Activated T-cell treated with anti-CD3 and anti-CD28 coated beads, Interleukin-2, amount 50 U/mL, for 48 hours (primary cell): ENCODE data around the gene CD274.
"Not testable (repeated sequence)": the region's sequence is repeated elsewhere in the genome, so short reads cannot be mapped to it uniquely, and the experiment has no call there.

ENCODE experiments used
- DNase-seq, 2 experiments: peaks; one replicate each; pipeline ENCODE4 v3.0.0-alpha.2; 2020

Gene CD274

GRCh38 chr9:5450359-5451091 lies at the start of gene CD274:
TSS of gene CD274 (plus strand) at chr9:5450542. CDS start at chr9:5456114, 5,572 bp downstream.
- DNase-seq, result peak; percentile 88 to 91

GRCh38 chr9:5402217-5402616 lies 48.1 kb upstream of the CD274 start:
- no peak for DNase-seq

GRCh38 chr9:5408596-5408995 lies 41.7 kb upstream of the CD274 start:
- DNase-seq, result no peak

GRCh38 chr9:5416953-5417352 lies 33.4 kb upstream of the CD274 start:
- DNase-seq, result no peak

- DNase-seq, result no peak
These were observed 31.9 kb upstream of the CD274 start for GRCh38 chr9:5418481-5418880.

- DNase-seq, result no peak
These were observed 30.4 kb upstream of the CD274 start for GRCh38 chr9:5419987-5420386.

- DNase-seq, result no peak
These were observed 29.2 kb upstream of the CD274 start for GRCh38 chr9:5421163-5421562.

- no peak for DNase-seq
These were observed 28.1 kb upstream of the CD274 start for GRCh38 chr9:5422276-5422675.

GRCh38 chr9:5425006-5425628 lies 25.2 kb upstream of the CD274 start:
- no peak for DNase-seq

GRCh38 chr9:5427005-5427404 lies 23.3 kb upstream of the CD274 start:
- no peak for DNase-seq

GRCh38 chr9:5428172-5428571 lies 22.2 kb upstream of the CD274 start:
- no peak for DNase-seq

GRCh38 chr9:5428794-5429528 lies 21.4 kb upstream of the CD274 start:
- DNase-seq, result no peak

- no peak for DNase-seq
These were observed 20.3 kb upstream of the CD274 start for GRCh38 chr9:5429873-5430564.

GRCh38 chr9:5430912-5431311 lies 19.4 kb upstream of the CD274 start:
- no peak for DNase-seq

- DNase-seq, result not testable (repeated sequence)
These were observed 17.5 kb upstream of the CD274 start for GRCh38 chr9:5432890-5433289.

GRCh38 chr9:5433328-5433727 lies 17.0 kb upstream of the CD274 start:
- not testable (repeated sequence) for DNase-seq

- not testable (repeated sequence) for DNase-seq
These were observed 16.2 kb upstream of the CD274 start for GRCh38 chr9:5433841-5434810.

GRCh38 chr9:5435912-5436311 lies 14.4 kb upstream of the CD274 start:
- DNase-seq, result no peak

- DNase-seq, result no peak
These were observed 13.9 kb upstream of the CD274 start for GRCh38 chr9:5436441-5436840.

- DNase-seq, result peak; percentile 89 to 92
These were observed 12.8 kb upstream of the CD274 start, which contains the start of gene PLGRKT for GRCh38 chr9:5437254-5438216. TSS of gene PLGRKT (minus strand) at chr9:5437925. CDS start at chr9:5431977, 5,948 bp downstream.
